Right ventricle myocardium inferior (tissue), 1 donor: ENCODE results near the gene CSTB. TPM values are rescaled to one million over a fixed set of nuclear protein-coding genes. Genes with fewer than 3 reads are reported as not detected.
A peak's percentile ranks its signal among the peaks of the same experiment; 100 is the strongest.

Experiments used
- ATAC-seq: fragments of 200-7000 bp; cut with Tn5 transposase; one replicate; pipeline ENCODE4 v1.9.1; 2020; ENCODE audit warnings: mild to moderate bottlenecking, moderate library complexity
- DNase-seq: peaks from one replicate; pipeline ENCODE4 v3.0.0; 2021; ENCODE audit errors: missing footprints
- intact Hi-C: fragments of 100-400 bp; cut with DNase I; formaldehyde crosslinking; loops from one replicate; pipeline ENCODE4 v1.11.0; 2022
- total RNA-seq: library from RNA; stranded (reverse); fragmentation: NEBNext Ultra II Directional; extraction: Animal tissue kit (Norgen Biotek cat#: 25700); gene quantifications from one replicate; pipeline ENCODE4 v1.2.1, GENCODE V29; 2021
- donor health status: DM: no; HTN: yes; CAD: no; lungs with severe emphysema.

CSTB gene
- total RNA-seq, 1 donor from 2014 or later, result 44.1 TPM

DNA sequence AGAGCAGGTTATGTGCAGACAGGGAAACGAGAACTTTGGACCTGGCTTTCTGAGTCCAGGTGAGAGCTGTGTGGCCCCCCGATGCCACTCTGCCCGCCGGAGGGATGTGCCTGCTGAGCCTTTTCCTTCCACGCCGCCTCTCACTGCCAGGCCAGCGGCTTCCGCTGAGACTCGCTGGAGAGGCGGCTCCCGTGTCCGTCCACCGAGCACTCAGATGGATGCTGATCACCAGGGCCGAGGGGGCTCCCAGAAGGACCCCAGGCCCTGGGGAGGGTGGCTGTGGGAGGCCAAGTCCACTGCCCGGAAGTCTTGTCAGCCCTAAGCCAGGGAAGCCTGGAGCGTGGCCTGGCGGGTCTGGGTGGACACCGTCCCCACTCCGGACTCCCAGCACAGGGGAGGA is 16.5 kb downstream of the CSTB start:
- ATAC-seq (no peak), DNase-seq (peak; percentile 59)
- intact Hi-C loops, result no loop called here

DNA sequence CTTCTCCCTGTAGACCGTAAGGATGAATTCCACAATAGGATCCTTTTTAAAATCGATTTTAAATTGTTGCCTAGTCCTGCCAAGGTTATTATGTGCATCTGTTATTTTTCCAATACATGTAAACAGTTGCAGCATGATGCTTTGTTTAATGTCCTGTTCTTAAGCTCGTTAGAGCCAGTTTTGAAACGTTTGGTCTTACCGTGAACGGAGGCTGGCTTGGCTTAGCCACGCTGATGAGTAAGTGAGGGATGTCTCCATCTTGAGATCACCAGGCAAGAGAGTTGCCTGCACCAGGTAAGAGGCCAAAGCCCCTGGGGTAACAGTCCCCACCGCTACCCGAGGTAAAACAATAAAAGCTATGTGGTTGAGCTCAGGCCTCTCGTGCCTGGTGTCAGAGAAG is 17.3 kb downstream of the CSTB start:
- intact Hi-C loops, result no loop called here
- no peak for ATAC-seq
- no peak for DNase-seq

DNA sequence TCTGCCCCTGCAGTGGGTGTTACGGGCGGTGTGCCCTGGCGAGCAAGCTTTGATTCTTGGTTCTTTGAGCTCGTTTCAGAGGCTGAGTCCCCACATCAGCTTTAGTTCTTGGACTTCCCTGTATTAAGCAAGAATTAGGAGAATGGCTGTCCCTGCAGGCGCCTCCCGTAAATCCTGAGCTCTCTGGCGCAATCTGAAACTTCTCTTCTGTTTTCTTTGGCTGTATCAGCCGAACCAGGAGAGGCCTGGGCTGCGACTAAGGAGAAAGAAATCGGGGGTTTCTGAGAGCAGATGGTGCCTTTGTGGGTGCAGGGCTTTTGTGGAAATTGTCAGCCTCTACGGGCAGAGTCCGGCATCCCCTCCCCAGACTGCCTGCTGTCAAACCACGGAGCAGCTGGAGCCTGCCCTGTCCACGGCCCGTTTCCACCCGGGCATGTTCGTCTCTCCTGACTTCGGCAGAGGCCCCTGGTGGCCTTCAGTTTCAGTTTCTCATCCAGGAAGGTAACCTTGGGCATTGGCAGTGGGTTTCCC is 17.9 kb downstream of the CSTB start:
- ATAC-seq (peak; percentile 68), DNase-seq (no peak)
- intact Hi-C loops, result no loop called here

DNA sequence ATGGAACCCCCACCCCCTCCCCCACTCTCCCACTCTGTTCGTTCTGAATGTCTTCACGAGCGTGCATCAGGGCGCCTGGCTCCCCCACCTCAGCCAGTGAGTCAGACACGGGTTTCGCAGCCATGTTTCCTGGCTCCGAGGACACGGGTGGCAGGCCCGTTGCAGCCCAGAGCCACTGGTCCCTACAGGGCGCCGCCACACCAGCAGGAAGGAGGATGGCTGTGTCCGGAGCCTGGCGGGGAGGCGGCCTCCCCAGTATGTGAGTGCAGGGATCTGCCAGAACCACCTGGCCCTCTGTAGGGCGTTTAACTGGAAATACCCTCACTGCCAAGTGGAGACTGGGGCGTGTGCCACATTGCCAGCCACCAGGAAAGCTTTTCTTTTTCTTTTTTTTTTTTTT is 18.5 kb downstream of the CSTB start:
- intact Hi-C loops, result no loop called here
- ATAC-seq (peak; percentile 12), DNase-seq (no peak)

DNA sequence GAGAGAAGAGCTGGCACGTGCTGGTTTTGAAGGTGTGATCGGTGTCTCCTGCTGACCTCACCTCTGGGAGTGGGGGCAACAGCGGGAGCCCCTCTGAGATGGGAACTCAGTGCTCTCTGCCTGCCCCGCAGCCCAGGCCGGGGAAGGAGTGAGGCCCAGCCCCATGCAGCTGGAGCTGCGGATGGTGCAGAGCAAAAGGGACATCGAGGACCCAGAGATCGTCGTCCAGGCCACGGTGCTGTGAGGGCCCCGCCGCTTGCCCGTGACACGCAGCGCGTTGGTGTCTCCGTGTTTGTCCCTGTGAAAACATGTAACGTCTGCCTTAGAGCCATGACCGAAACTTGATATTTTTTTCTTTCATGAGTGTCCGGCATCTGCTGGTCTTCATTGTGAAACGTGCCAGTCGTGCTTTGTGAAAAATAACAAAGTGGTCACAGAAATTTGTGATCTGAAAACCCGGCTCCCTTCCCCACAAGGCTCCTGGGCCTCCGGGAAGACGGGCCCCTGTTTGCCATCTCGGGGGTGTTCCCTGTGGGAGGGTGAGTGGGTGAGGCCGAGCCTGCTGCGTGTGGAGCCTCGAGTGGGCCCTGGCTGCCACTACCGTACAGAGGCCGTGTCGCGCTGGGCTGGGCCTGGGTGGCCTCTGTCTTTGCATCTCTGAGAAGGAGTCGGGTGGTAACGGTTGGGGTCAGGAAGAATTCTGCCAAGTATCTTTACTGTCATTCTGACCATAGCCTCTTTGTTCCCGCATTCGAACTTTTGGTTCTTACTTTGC is 20.1 kb downstream of the CSTB start:
- ATAC-seq (no peak), DNase-seq (no peak)
- intact Hi-C loops, result no loop called here

DNA sequence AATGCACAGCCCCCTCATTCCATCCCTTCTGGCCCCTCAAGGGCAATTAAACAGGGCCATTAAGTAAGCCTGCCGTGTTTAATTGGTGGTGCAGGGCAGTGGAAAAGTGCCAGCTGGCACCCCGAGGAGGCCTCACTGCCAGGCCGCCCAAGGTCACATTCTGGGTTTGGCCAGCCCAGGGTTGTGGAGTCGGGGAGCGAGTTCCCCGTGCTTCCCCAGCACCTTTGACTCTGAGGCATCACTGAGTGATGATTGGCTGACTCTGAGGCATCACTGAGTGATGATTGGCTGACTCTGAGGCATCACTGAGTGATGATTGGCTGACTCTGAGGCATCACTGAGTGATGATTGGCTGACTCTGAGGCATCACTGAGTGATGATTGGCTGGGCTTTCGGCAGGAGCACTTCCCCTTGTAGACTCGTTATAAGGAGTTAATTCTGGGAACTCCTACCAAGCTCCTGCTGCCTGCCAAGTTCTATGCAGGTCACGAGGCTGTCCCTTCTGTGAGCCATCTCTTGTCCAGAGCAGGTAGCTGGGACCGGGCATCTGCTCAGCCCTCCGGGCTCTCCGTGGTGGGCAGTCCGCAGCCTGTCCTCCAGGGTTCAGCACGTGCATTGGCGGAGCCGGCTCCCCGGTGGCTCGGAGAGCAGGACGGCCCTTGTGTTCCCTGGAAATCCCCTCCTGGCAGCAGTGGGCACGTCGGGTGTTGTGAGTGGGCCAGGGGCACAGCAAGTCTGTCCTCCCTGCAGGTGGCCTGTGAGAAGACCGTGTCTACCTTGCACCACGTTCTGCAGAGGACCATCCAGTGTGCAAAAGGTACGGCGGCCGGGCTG is 20.9 kb downstream of the CSTB start:
- DNase-seq (no peak), ATAC-seq (no peak)
- intact Hi-C loops, result no loop called here

DNA sequence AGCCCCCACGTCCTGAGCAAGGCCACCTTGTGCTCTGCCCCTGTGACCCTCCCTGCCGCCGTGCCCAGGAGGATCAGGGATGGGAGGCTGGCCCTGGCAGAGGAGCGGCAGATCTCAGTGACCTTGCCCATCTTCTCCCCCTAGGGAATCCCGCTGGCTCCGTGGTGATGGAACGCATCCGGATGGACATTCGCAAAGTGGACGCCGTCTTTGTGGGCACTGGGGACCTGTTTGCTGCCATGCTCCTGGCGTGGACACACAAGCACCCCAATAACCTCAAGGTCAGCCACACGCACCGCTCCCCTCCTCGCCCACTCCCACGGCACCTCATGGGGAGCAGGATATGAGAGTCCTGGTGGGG is 22.7 kb downstream of the CSTB start:
- ATAC-seq (no peak), DNase-seq (no peak)
- intact Hi-C loops, result no loop called here

DNA sequence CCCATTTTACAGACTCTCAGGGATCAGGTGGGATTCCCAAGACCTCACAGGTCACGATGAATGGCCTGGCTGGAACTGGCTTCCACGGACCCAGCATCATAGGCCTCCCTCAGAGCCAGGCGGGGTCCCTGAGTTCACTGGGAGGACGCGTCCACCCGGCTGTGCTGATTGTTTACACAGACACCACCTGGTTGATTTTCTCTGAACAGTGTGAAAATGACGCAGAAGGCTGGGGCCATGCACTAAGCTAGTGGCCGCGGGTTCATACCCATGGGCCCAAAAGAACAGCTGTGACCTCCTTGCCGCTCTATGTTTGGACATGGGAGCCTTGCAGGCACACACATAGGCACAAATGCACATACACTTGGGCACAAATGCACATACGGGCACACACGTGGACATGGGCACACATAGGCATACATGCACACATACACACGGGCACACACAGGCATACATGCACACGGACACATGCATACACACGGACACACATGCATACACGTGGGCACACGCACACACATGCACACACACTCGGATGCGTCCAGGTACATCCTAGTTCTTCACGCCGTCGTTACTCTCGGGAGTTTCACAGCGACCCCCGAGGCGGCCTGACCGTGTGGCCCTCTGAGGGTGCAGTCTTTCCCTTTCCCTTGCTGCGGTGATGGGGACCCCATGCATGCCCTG is 23.2 kb downstream of the CSTB start:
- ATAC-seq, result no peak
- intact Hi-C loops, result no loop called here
- no peak for DNase-seq

DNA sequence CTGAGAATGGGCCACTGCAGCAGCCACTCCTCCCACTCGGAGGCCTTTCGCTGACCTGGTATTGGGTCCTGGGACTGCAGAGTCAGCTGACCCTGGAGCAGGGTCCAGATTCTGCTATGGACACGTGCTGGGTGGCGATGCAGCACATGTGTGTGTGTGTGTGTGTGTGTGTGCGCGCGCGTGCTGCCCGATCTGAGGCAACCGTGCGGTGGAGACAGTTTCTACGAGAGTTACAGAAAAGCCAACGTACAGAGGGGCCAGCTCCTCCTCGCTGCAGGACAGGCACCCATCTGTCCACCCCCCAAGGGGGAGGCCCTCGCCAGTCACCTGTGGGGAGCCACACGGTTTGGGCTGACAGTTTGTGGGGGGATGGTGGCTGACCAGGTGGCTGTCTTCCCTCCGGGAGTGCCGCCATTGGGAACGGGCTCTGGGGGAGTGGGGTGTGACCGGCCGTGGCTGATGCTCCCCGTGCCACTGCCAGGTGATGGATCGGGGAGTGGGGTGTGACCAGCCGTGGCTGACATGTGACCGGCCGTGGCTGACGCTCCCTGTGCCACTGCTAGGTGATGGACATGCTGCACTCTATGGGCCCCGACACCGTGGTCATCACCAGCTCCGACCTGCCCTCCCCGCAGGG is 24.0 kb downstream of the CSTB start:
- intact Hi-C loops, result no loop called here
- ATAC-seq (no peak), DNase-seq (no peak)

DNA sequence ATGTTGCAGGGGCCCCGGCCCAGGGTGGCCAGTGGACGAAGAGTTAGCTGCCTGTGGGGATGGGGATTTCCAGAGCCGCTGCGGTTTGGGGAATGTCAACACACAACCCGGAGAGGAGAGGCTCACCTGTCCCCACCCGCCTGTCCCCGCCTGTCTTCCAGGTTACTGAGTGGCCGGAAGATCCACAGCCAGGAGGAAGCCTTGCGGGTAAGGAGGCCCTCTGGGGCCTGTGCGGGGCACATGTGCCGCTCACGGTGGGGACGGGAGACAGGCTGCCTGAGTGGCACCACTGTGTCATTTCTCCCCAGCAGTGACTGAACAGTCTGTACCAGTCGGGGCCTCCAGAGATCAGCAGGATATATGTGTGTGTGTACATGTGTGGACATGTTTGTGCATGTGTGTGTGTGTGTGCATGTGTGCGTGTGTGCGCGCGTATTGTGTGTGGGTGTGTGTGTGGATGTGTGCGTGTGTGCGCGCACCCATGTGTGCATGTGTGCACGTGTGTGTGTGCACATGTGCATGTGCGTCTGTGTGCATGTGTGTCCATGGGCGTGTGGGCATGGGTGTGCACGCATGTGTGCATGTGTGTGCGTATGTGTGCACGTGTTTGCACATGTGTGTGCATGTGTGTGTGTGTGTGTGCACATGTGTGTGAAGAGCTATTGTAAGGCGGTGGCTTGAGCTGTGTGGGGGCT is 25.6 kb downstream of the CSTB start:
- DNase-seq, result no peak
- no peak for ATAC-seq

DNA sequence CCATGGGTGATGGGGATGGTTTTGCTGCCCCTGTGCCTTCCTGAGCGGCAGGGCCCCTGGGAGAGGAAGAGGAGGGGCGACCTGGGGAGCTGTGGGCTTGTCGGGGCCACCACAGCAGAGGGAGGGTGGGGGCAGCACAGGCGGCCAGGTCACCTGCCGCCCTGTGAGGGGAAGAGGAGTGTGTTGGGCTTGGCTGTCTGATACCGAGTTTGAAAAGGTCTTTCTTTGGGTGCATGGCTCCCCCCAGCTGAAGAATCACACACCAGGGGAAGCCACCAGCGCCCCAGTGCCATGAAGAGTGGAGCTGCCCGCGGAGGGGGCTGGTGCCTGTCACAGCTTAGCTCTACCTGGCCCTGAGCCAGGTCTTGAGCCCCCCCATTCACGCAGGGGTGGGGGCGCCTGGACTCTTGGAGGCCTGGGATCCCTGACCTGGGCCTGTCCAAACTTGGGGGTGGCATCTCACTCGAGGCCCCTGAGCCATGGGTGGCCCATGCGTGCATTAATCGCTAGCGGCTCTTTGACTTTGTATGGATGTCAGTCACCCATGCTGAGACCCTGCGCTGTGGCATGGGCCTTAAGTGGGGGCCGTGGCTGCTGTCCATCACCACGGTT is 26.4 kb downstream of the CSTB start:
- no peak for ATAC-seq
- intact Hi-C loops, result loop anchor here (10.0 kb wide), 1 partner anchor 65 kb away; no protein-coding TSS in a partner anchor
- DNase-seq, result no peak

More for the DNA sequence above, 25.6 kb downstream of the CSTB start:
- intact Hi-C loops, result no loop called here

DNA sequence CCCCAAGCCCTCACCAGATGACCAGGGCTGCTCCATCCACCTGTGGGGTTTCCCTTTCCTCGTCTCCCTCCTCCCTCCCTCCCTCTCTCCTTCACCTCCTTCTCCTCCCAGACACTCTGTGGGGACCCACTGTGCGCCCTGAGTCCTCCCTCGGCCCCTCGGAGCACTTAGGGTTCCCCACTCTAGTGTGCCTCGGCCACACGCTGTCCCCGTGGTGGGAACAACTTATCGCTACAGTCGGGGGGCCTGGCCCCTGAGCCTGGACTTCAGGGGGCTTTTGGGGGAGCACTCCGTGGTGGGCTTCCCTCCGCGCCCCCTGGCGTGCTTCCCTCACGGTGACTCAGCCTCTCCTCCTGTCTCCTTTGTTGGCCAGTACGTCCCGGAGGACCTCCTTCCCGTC is 27.5 kb downstream of the CSTB start:
- no peak for ATAC-seq
- intact Hi-C loops, result loop anchor here (10.0 kb wide), 1 partner anchor 64 kb away; no protein-coding TSS in a partner anchor
- no peak for DNase-seq

DNA sequence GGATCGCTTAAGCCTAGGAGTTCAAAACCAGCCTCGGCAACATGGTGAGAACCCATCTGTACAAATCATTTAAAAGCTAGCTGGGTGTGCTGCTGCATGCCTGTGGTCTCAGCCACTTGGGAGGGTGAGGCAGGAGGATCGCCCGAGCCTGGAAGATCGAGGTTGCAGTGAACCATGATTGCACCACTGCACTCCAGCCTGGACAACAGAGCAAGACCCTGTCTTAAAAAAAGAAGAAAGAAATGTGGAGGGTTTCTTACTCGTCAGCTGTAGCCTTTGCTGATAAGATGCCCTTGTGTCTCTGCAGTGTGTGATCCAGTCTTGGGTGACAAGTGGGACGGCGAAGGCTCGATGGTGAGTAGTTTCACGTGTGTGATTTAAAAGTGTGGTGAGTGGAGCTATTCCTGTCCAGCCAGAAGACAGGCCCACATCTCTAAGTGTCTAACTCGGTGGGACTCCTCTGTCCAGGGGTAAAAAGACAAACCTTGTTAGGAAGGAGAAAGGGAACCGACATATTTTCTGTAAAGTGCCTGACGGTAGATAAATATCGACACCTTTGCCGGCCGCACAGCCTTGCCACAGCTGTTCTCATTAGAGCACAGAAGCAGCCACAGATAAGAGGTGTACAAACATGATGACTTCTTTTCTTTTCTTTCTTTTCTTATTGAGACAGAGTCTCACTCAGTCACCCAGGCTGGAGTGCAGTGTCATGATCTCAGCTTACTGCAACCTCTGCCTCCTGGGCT is 30.2 kb downstream of the CSTB start:
- no peak for ATAC-seq
- no peak for DNase-seq
- intact Hi-C loops, result loop anchor here (10.0 kb wide), 1 partner anchor 61 kb away; no protein-coding TSS in a partner anchor

DNA sequence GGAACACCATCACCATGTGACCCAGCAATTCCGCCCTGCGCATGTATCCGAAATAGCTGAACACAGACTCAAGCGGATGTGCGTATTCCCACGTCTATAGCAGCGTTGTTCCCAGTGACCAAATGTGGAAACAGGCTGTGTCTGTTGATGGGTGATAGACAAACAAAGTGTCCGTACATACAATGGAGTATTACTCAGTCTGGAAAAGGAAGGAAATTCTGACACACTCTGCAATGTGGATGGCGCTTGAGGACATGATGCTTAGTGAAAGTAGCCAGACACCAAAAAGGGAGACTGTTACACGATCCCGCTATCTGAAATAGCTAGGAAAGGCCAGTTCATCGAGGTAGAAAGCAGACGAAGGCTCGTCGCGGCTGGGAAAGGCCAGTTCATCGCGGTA is 31.4 kb downstream of the CSTB start:
- DNase-seq (no peak), ATAC-seq (no peak)
- intact Hi-C loops, result loop anchor here (10.0 kb wide), 1 partner anchor 60 kb away; no protein-coding TSS in a partner anchor

DNA sequence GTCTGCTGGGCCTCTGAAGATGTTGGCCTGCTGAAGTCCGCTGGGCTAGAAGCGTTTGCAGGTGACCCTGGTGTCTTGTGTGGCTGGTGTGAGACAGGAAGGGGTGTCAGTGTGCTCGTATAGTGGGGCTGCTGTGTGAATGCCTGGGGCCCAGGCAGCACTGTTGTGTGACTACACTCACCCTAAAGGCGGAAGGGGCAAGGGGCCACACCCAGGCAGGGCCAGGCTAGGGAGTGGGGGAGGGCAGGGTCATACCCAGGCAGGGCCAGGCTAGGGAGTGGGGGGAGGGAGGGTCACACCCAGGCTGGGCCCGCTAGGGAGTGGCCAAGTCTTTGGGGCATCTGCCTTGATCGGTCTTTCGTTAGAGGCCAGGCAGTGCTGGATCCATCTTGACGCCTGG is 32.2 kb downstream of the CSTB start:
- ATAC-seq (no peak), DNase-seq (no peak)
- intact Hi-C loops, result loop anchor here (10.0 kb wide), 1 partner anchor 59 kb away; no protein-coding TSS in a partner anchor

DNA sequence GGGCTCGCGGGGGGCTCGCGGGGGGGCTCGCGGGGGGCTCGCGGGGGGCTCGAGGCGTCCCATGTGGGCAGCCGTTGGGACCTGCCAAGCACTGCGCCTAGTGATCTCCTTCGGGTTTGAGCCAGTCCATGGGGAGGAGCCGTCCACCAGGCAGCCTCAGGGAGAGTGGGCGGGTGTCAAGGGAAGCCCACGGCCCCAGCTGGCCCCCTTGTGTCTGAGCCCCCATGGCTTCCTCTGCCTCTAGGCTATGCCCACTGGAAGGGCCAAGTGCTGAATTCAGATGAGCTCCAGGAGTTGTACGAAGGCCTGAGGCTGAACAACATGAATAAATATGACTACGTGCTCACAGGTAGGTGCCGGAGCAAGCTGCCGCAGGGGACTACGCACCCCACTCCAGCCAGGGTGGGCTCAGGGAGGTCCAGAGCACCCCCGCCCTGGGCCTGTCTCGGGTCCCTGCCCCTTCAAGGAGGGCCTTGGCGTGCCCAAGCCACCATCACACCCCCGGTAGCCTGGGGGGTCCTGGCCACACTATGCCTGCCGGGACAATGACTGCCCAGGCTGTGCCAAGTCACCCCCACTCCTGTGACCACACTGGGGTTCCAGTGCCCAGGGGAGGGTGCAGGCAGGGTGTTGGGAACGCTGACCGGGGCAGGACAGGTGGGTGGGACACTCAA is 34.5 kb downstream of the CSTB start:
- intact Hi-C loops, result loop anchor here (10.0 kb wide), 1 partner anchor 57 kb away; no protein-coding TSS in a partner anchor

More for the DNA sequence above, 34.5 kb downstream of the CSTB start:
- DNase-seq (no peak), ATAC-seq (no peak)
